ENCODE measurements around the gene EMC9. TPM values are rescaled to one million over a fixed set of nuclear protein-coding genes. Genes with fewer than 3 reads are reported as not detected.

The EMC9 gene
- total and polyA plus RNA-seq, 2 of the 8 experiments (the other 6 are each of a cell fraction or from before 2014, with no cell fraction given), result 38.4 to 47.2 TPM

GRCh38 chr14:24164518-24164991 is 23.2 kb upstream of the EMC9 start:
- H2BK5ac ChIP-seq (ENCODE audit: low read depth, low read length), result no peak overlapping the region
- H3K27ac ChIP-seq (ENCODE audit: low read depth, low read length), result no peak overlapping the region
- H2BK20ac ChIP-seq (ENCODE audit: low read length), result no peak overlapping the region
- no peak overlapping the region for H3K56ac ChIP-seq (replicated peaks; ENCODE audit: insufficient read length, low read depth, low read length)
- H3K36me3 ChIP-seq (ENCODE audit: control insufficient read depth in 2 of 4, insufficient read depth in 4 of 4, low read length in 3 of 4), result peaks cover 0 to 26% (median 11%) of the 10 kb centered on the region in 4 experiments; a peak in 7 of 8 replicates
- H3K4me3 ChIP-seq (ENCODE audit: extremely low read depth in 1 of 4, insufficient read depth in 2 of 4, low read depth in 3 of 4, low read length in 4 of 4), result no peak overlapping the region
- no peak overlapping the region for H3K4me2 ChIP-seq (ENCODE audit: insufficient read depth in 1 of 2, low read depth in 2 of 2, low read length in 2 of 2)
- no peak overlapping the region for H2BK12ac ChIP-seq (ENCODE audit: low read depth, low read length)
- H3K23me2 ChIP-seq (ENCODE audit: low read depth, low read length), result 0 out of 2 replicates have a peak, but pooled peaks cover 2% of the 10 kb centered on the region
- no peak overlapping the region for H3K18ac ChIP-seq (ENCODE audit: extremely low read depth, low read length)
- peaks cover 0 to 10% (median 2%) of the 10 kb centered on the region in 4 experiments; a peak in 3 of 7 replicates for H3K4me1 ChIP-seq (replicated peaks in 1 of 4; ENCODE audit: control insufficient read depth in 3 of 4, insufficient read depth in 4 of 4, low read length in 3 of 4)
- no peaks in the 10 kb centered on the region for H3K27me3 ChIP-seq (replicated peaks in 1 of 4; ENCODE audit: control insufficient read depth in 3 of 4, extremely low read depth in 1 of 4, insufficient read depth in 3 of 4, low read length in 3 of 4)
- no peak for FAIRE-seq
- peaks cover 0 to 16% of the 10 kb centered on the region in 2 experiments for H4K20me1 ChIP-seq (replicated peaks in 1 of 2; ENCODE audit: control insufficient read depth in 1 of 2, insufficient read depth in 2 of 2, low read length in 2 of 2)
- no peak overlapping the region for H3K4ac ChIP-seq (replicated peaks; ENCODE audit: insufficient read length, low read depth, low read length)
- no peak overlapping the region for H2AFZ ChIP-seq (ENCODE audit: low read length)
- 93% methylated on average over 14 of the region's 14 CpGs; no CpG with 5 or more reads in 1 of the 2 experiments for WGBS, 2 experiments (ENCODE audit: extremely low coverage in 1 of 2, insufficient coverage in 1 of 2, insufficient read length in 1 of 2, insufficient replicate concordance in 2 of 2, low coverage in 1 of 2, low lambda C conversion rate in 2 of 2, missing lambda C conversion rate in 1 of 2)
- POLR2A ChIA-PET (ENCODE audit: partially characterized antibody), result interaction anchor here (0.8 to 7.6 kb wide), 8 partner anchors 9 to 59 kb away, joined by 3 to 93 read pairs (median 4); partner anchors contain the start of genes PSME2, RNF31 and TM9SF1
- H3K9ac ChIP-seq (replicated peaks in 1 of 4; ENCODE audit: extremely low read depth in 1 of 4, low read depth in 3 of 4, low read length in 3 of 4), result no peak overlapping the region
- no peak overlapping the region for H2BK15ac ChIP-seq (ENCODE audit: low read length)
- no peak overlapping the region for H4K91ac ChIP-seq (replicated peaks; ENCODE audit: insufficient read length, low read length)
- H3K79me1 ChIP-seq (ENCODE audit: low read depth, low read length), result no peaks in the 10 kb centered on the region
- no peak overlapping the region for H3K23ac ChIP-seq (ENCODE audit: insufficient read length)
- H4K8ac ChIP-seq (ENCODE audit: extremely low read depth, insufficient read depth, low read length), result no peak overlapping the region
- H3K9me3 ChIP-seq (ENCODE audit: insufficient read depth in 2 of 2, low read depth in 1 of 2, low read length in 1 of 2), result no peaks in the 10 kb centered on the region
- H4K5ac ChIP-seq (ENCODE audit: insufficient read length, low read depth, low read length), result no peak overlapping the region
- no peaks in the 10 kb centered on the region for H3K79me2 ChIP-seq (ENCODE audit: control insufficient read depth in 1 of 2, insufficient read depth in 2 of 2, low read length in 2 of 2)
- no peak overlapping the region for H3K14ac ChIP-seq (ENCODE audit: insufficient read length)
- H2BK120ac ChIP-seq (replicated peaks; ENCODE audit: low read depth, low read length), result no peak overlapping the region
- DNase-seq (ENCODE audit: low read depth in 1 of 2, low spot score in 2 of 2), result no peak
- CTCF ChIA-PET (ENCODE audit: partially characterized antibody), result interaction anchor here (1.2 kb wide), 1 partner anchor 133 kb away, joined by 3 read pairs; no protein-coding TSS in a partner anchor
- H2AK5ac ChIP-seq (ENCODE audit: low read depth, low read length), result no peak overlapping the region
- TF ChIP-seq MAFK (IDR thresholded peaks at IDR 0.05; ENCODE audit: low read depth, low read length), result no peak
- no peak for TF ChIP-seq HDAC2 (IDR thresholded peaks at IDR 0.05; ENCODE audit: borderline replicate concordance in 1 of 2, low read depth in 2 of 2, low read length in 2 of 2)

Data from H1 (cell line).